Measurements from ENCODE around the gene EHBP1L1. TPM values are rescaled to one million over a fixed set of nuclear protein-coding genes. Genes with fewer than 3 reads are reported as not detected.

The EHBP1L1 gene
- total and polyA plus RNA-seq, 2 of the 13 experiments (the other 11 are each of a cell fraction or from before 2014, with no cell fraction given), result 8.3 to 10.6 TPM

- TF ChIP-seq ELK4 (CRISPR knock-in tag; IDR thresholded peaks at IDR 0.05; ENCODE audit: borderline replicate concordance), result no peak
- TF ChIP-seq MYPOP (CRISPR knock-in tag; IDR thresholded peaks at IDR 0.05), result no peak
- no peak for TF ChIP-seq NR1H2 (CRISPR knock-in tag; IDR thresholded peaks at IDR 0.05; ENCODE audit: borderline replicate concordance, low read depth)
- TF ChIP-seq ATF7 (IDR thresholded peaks at IDR 0.05), result no peak
- TF ChIP-seq ATF7 (CRISPR knock-in tag; IDR thresholded peaks at IDR 0.05), result no peak
- no peak for TF ChIP-seq TBL1XR1 (IDR thresholded peaks at IDR 0.05; ENCODE audit: borderline replicate concordance, low read length, partially characterized antibody)
- TF ChIP-seq ZBTB25 (CRISPR knock-in tag; IDR thresholded peaks at IDR 0.05), result no peak
- TF ChIP-seq ZNF138 (CRISPR knock-in tag; IDR thresholded peaks at IDR 0.05; ENCODE audit: low read depth), result no peak
- no peak for TF ChIP-seq NBN (conservative IDR thresholded peaks at IDR 0.05)
- TF ChIP-seq PRDM15 (CRISPR knock-in tag; IDR thresholded peaks at IDR 0.05), result no peak
- TF ChIP-seq KIAA2018 (CRISPR knock-in tag; IDR thresholded peaks at IDR 0.05; ENCODE audit: borderline replicate concordance), result no peak
Observed at GRCh38 chr11:65558930-65559509, 16.8 kb upstream of the EHBP1L1 start (continued).

All from HepG2 (cell line).